ENCODE data around the gene WT1.

DNA sequence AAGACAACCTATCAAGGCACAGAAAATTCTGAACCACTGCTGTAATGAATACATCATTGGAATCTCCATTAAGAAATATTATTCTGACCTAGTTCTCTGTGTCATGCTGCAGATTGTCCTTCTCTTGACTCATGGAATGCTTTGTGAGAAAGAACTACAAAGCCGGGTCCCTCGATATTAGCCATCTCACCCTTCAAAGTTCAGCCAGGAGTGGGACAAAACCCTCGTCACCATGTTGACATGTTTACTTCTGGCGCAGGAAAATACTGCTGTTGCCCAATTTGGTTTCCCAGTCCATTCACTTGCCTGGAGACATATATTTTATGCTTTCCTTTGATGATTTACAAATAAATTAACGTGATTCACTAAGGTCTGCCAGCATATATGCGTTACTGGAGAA is 10.9 kb upstream of the WT1 start:
- TF ChIP-seq, protein P1, sequence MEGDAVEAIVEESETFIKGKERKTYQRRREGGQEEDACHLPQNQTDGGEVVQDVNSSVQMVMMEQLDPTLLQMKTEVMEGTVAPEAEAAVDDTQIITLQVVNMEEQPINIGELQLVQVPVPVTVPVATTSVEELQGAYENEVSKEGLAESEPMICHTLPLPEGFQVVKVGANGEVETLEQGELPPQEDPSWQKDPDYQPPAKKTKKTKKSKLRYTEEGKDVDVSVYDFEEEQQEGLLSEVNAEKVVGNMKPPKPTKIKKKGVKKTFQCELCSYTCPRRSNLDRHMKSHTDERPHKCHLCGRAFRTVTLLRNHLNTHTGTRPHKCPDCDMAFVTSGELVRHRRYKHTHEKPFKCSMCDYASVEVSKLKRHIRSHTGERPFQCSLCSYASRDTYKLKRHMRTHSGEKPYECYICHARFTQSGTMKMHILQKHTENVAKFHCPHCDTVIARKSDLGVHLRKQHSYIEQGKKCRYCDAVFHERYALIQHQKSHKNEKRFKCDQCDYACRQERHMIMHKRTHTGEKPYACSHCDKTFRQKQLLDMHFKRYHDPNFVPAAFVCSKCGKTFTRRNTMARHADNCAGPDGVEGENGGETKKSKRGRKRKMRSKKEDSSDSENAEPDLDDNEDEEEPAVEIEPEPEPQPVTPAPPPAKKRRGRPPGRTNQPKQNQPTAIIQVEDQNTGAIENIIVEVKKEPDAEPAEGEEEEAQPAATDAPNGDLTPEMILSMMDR (conservative IDR thresholded peaks at IDR 0.05 in 1 of 2, IDR thresholded peaks at IDR 0.05 in 1 of 2; ENCODE audit: extremely low read depth in 1 of 2, insufficient read depth in 1 of 2, low read depth in 1 of 2, low read length in 2 of 2): no peak
- no peak for TF ChIP-seq EZH2 (IDR thresholded peaks at IDR 0.05; ENCODE audit: borderline replicate concordance, low read length)

All from mammary epithelial cell (primary cell).